ENCODE results near the gene CASZ1.

Gene CASZ1, protein sequence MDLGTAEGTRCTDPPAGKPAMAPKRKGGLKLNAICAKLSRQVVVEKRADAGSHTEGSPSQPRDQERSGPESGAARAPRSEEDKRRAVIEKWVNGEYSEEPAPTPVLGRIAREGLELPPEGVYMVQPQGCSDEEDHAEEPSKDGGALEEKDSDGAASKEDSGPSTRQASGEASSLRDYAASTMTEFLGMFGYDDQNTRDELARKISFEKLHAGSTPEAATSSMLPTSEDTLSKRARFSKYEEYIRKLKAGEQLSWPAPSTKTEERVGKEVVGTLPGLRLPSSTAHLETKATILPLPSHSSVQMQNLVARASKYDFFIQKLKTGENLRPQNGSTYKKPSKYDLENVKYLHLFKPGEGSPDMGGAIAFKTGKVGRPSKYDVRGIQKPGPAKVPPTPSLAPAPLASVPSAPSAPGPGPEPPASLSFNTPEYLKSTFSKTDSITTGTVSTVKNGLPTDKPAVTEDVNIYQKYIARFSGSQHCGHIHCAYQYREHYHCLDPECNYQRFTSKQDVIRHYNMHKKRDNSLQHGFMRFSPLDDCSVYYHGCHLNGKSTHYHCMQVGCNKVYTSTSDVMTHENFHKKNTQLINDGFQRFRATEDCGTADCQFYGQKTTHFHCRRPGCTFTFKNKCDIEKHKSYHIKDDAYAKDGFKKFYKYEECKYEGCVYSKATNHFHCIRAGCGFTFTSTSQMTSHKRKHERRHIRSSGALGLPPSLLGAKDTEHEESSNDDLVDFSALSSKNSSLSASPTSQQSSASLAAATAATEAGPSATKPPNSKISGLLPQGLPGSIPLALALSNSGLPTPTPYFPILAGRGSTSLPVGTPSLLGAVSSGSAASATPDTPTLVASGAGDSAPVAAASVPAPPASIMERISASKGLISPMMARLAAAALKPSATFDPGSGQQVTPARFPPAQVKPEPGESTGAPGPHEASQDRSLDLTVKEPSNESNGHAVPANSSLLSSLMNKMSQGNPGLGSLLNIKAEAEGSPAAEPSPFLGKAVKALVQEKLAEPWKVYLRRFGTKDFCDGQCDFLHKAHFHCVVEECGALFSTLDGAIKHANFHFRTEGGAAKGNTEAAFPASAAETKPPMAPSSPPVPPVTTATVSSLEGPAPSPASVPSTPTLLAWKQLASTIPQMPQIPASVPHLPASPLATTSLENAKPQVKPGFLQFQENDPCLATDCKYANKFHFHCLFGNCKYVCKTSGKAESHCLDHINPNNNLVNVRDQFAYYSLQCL (N-terminal part only)

DNA sequence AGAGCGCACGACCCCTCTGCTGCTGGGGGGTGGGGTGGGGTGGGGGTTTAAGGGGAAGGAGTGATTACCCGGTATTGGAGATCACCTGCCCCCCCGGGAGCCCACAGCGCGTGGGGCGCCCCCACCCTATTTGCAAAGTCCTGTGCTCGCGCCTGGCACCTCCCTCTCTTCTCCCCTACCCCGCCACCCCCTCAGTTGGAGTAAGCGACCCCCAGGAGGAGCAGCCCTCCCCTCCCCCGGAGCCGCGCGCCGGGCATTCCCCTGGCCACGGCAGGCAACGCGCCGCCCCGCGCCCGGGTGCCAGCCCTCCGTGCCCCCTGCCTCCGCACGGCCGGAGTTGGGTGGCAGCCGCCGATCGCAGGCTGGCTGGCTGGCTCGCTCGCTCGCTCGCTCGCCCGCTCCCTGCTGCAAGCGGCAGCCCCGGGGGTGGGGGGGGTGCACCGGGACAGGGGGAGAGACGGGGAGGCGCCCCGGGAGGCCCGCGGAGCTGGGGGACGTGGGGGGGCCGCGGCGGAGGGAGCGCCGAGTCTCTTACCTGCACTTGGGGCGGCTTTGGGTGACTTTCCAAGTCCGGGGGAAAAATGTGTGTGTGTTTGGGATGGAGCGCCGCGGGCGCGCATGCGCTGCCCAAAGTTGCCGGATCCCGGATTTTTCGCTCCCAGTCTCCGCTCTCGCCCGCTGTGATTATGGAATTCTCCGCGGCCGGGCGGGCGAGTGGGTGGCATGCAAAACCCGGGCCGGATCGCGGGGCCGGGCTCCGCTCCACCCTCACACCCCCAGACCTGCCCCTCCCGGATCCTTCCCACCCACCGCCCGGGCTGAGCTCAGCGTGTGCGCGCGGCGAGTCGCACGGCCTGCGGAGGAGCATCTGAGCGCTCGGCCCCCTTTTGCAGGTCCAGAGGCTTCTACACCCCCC, at the start of gene CASZ1:
Gene CASZ1 (minus strand): TSS at position 618 of the 916 bp plus-strand sequence. CDS start 102,757 bp downstream, outside the sequence.
- DNase-seq, result peak; percentile 12

DNA sequence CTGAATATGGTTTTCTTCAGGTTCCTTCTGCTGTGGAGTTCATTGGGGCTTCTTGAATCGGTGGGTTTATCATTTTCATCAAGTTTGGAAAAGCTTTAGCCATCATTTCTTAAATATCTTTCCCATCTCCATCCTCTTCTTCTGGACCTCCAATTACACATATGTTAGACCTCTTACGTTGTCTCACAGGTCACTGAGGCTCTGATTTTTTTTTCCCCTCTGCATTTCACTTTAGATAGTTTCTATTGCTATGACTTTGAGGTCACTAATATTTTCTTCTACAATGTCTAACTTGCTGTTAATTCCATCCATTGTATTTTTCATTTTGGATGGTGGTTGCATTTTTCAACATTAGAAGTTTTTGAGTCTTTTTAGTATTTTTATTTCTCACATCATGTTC, 47.3 kb upstream of the CASZ1 start:
- no peak for DNase-seq

- no peak for DNase-seq
Observed at GRCh38 chr1:10841118-10841517, 44.7 kb upstream of the CASZ1 start.

DNA sequence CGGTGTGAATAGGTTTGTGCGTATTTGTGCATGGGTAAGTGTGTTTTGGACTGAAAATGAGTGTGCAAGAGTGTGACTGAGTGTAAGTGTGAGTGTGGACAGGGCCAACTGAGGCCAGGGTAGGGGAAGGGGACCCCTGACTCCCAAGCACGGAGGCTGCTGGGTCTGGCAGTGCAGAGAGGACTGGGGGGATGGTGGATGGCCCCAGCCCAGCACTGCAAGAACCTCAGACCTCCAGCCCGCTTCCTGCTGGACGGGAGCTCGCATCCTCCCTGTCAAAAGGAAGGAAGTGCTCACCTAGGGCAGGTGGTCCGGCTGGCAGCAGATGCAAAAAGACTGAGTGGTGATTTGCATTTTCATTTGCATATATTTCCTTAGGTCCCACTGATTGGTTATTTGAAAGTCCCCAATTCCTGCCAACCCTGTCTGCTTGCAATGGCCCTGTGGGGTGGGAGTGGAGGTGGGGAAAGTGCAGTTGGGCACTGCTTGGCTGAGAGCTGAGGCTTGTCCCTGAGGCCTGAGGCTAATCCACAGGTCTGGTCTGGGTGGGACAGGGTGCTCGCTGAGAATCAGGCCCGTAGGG, 42.8 kb upstream of the CASZ1 start:
- DNase-seq, result no peak

- DNase-seq, result no peak
Observed at GRCh38 chr1:10838541-10838940, 42.1 kb upstream of the CASZ1 start.

DNA sequence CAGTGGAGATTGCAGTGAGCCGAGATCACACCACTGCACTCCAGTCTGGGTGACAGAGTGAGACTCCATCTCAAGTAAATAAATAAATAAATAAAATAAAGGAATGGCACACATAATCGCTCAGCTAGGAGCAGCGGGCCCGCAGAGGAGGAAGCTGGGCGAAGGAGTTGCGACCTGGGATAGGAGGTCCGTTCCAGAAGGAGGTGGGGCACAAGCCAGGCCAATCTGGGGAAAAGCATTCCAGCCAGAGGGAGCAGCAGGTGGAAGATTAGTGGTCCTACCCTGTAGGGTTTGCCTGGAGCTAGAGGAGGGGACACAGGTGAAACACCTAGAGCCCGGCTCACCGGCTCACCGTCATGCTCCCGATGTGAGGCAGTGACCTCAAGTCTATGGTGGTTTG, 40.3 kb upstream of the CASZ1 start:
- DNase-seq, result no peak

- DNase-seq, result peak; percentile 17
Observed at GRCh38 chr1:10835822-10836421, 39.5 kb upstream of the CASZ1 start.

- no peak for DNase-seq
Observed at GRCh38 chr1:10835421-10835820, 39.0 kb upstream of the CASZ1 start.

DNA sequence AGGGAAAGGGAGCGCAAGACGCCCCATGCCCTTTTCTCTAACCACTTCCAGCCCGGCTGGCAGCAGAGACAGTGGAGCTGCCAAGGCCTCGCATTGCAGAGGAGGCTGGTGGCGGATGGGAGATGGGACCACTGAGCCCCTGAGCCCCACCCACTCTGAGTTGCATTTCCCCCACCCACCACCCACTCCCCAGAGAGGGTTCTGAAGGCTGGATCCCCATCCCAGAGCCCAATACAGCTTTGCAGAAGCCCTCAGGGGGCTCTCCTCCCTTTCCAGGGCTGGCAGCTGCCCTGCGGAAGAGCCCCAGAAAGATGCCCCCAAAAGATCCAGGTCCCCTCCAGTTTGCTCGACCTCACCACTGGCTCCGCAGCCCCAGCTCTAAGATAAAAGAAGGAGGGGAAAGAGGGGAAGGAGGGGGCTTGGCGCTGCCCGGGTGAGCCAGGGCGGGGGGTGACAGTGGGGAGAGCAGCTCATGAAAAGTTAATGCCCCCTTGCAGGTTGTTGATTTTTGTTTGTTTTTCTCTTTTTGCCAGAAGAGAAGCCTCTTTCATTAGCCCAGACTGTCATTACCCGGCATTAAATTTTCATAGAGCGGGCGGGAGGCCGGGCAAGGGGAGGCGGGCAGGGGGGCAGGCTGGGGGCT, 38.4 kb upstream of the CASZ1 start:
- no peak for DNase-seq

DNA sequence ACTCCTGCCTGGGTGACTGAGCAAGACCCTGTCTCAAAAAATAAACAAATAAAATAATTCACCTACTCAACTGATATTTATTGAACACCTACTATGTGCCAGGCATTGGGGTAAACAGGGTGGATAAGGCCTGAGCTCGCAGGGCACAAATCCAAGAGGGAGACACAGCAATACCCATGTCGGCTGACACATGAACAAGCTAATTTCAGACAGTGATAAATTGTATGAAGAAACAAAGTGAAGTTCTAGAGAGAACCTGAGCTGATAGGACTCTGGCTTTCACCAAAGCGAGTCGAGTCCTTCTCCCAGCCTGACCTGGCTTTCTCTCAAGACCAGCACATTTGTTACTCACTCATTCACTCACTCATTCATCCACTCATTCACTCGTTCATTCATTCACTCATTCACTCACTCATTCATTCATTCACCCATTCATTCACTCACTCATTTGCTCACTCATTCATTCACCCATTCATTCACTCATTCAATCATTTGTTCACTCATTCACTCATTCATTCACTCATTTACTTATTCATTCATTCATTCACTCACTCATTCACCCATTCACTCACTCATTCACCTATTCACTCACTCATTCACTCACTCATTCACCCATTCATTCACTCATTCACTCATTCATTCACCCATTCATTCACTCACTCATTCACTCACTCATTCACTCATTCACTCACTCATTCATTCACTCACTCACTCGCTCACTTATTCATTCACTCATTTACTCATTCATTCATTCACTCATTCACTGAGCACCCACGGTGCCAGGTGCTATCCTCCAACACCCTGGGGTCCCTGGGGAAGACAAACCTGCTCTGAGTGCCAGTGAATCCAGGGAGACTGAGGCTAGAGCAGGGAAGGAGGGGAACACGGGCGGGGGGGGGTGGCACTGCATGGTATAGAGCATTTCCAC, 37.4 kb upstream of the CASZ1 start:
- no peak for DNase-seq

DNA sequence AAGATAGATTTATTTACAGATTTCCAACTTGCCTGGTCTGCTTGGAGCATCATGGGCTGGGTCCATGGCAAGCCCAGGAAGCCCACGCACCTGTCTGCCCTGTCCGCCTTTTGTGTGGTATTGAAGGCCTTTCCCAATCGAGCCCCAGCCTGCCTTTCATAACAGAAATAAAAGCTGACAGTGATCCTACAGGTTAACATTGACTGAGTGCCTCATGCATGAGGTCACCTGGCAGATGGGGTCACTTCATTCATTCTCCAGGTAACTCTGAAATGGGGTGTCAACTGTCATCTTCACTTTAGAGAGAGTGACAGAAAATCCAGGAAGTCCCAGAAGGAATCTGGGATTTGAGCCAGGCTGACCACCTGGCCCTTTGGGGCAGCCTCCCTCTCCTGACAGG, 36.3 kb upstream of the CASZ1 start:
- DNase-seq, result no peak

DNA sequence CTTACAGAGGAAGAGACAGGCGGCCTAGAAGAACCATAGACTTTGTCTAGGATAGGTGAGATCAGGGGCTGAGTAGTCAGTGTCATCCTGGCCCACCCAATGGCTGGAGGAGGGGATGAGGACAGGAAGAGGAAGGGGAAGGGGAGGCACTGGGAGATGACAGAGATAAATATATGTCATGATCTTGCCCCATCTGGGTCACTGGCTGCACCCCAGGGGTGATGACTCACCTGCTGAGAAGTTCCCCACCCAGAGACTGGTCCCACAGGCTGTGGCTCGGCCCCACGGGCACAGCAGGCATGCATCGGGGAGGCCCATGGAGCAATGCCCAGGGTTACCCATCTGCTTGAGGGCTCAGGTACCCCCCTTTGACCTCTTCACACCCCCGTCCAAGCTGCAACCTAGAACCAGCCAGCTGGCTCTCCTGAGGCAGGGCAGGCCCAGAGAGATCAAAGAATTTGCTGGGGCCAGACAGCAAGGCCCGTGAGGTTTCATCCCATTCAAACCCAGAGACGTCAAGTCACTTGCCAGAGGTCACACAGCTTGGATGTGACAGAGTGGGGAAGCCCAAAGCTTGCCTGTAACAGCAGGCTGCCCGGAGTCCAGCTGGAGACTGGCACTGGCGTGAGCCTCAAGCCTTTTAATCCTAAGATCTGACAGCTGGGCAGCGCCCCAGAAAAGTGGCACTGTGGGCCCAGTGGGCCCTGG, 34.7 kb upstream of the CASZ1 start:
- no peak for DNase-seq

GRCh38 chr1:10829965-10830515, 33.6 kb upstream of the CASZ1 start:
- no peak for DNase-seq

GRCh38 chr1:10829067-10829818, 32.8 kb upstream of the CASZ1 start:
- DNase-seq, result no peak

DNA sequence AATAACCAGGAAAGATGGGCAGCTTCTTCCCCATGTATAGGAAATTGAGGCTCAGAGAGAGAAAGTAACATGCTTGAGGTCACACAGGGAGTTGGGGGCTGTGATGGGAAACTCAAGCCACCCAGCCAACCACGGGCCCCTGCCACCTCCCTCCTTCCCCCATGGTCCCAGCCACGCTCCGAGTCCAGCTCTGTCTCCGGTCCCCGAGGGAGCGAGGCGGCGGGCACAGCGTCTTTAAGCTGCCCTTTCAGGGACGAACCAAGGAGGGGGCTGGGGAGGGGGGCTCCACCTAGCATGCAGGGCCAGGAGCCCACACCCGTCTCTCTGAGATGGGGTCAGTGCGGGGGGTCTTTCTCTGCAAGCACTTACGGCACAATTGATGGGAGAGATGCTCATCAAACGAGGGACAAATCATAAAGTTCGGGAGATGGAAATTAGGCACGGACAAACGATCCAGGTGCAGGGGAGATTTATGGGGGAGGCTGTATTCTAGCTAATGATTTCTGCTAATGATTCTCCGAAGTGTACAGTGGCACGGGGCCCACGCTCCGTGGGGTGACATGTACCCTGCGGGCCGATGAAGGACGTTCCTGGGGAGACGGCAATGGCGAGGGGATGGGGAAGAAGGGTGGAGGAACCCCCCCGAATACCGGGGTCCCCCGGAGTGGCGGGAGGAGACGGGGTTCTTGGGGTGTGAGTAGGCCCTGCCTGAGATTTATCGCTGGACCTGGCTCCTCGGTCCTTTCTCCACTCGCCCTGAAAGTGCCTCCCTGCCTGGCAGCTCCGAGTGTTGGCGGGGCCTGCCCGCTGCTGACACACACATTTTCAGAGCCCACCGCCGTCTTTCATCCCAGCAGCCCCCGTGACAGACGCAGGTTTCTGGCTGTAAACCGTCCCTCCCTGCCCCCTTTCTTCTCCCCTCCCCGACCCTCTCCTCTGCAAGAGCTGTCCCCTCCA, 31.2 kb upstream of the CASZ1 start:
- DNase-seq, result no peak

GRCh38 chr1:10825592-10825991, 29.1 kb upstream of the CASZ1 start:
- no peak for DNase-seq
